Stimulated activated CD4-positive, alpha-beta T cell treated with anti-CD3 and anti-CD28 coated beads, Interleukin-1b, Interleukin-23, amount 100 ng/mL, for 4 hours (primary cell): ENCODE results near the gene KXD1.

Experiments used
- DNase-seq, 2 donors: peaks; one replicate each; pipeline ENCODE4 v3.0.0-alpha.2; 2020; ENCODE audit warnings: low read depth in 2 of 2

Gene KXD1

DNA sequence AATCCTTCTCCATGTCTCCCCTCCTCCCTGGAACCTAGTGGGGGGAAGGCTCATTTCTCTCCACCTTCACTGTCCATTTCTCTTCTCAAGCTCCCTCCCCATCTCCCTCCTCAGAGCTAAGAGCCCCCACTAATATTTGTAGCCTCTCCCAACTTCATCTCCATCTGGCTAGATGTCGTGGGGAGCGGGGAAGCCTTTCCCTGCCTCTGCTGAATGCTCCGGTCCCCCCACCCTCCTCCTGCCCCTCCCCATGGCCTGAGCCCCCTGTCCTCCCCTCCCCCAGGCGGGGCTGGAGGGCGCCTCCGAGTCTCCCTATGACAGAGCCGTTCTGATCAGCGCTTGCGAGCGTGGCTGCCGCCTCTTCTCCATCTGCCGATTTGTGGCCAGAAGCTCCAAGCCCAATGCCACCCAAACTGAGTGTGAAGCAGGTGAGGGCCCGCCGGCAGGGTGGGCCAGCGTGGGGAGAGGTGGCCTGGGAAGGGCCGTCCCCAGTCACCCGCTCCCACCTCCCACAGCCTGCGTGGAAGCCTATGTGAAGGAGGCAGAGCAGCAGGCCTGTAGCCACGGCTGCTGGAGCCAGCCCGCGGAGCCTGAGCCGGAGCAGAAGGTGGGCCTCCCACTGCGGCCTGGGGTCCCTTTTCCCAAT, 56.0 kb downstream of the KXD1 start:
- DNase-seq = no peak

DNA sequence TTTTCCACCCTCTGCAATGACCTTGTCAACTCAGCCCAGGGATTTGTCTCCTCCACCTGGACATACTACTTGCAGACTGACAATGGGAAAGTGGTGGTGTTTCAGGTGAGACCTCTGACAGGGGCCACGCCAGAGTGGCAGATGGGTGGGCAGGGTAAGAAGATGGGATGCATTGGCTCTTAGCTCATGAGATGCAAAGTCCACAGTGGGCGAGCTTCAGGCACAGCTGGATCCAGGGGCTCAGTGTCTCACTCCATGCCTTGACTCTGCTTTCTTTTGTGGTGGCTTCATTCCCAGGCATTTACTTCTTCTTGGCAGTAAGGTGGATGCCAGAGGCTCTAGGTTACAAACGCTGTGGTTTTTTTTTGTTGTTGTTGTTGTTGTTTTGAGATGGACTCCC, 58.4 kb downstream of the KXD1 start:
- DNase-seq = no peak

DNA sequence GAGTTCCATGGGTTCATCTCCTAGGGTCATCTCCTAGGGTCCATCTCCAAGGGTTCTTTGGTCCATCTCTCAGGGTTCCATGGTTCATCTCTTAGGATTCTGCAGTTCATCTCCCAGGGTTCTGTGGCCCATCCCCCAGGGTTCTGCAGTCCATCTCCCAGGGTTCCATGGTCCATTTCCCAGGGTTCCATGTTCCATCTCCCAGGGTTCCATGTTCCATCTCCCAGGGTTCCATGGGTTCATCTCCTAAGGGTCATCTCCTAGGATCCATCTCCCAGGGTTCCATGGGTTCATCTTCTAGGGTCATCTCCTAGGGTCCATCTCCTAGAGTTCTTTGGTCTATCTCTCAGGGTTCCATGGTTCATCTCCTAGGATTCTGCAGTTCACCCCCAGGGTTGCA, 59.9 kb downstream of the KXD1 start:
- DNase-seq = no peak

DNA sequence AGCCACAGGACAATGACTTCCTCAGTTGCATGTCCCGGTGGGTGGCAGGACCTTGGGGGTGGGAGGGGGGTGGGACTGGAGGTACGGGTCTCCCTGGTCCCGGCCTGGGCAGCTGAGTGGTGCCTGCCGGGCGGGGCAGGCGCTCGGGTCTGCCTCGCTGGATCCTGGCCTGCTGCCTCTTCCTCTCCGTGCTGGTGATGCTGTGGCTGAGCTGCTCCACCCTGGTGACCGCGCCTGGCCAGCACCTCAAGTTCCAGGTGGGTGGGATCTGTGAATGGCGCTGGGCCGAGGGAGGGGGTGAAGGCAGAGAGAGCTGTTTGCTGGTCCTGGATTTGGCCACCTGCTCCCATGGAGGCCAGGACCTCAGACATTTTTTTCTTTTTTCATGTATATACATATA, 60.6 kb downstream of the KXD1 start:
- DNase-seq = no peak
